Bronchial epithelial cell (primary cell): Measurements from ENCODE around the gene LCN1. TPM values are rescaled to one million over a fixed set of nuclear protein-coding genes. Genes with fewer than 3 reads are reported as not detected.

Source experiments
- DNase-seq: peaks from one replicate; pipeline ENCODE4 v3.0.0-alpha.2; 2010; ENCODE audit warnings: low read depth
- FAIRE-seq: peaks from 2 replicates; lab custom pipeline; 2011; peaks lifted over from hg19 to GRCh38; lab: Jason Lieb, UNC
- H3K27me3 ChIP-seq: 2 replicates; pipeline ENCODE4 v1.5.1; 2011; ENCODE audit warnings: low read length; ENCODE audit not compliant: control insufficient read depth, insufficient read depth
- H3K36me3 ChIP-seq: 2 replicates; pipeline ENCODE4 v1.5.1; 2011; ENCODE audit warnings: low read length; ENCODE audit not compliant: control insufficient read depth, insufficient read depth
- H3K4me3 ChIP-seq: 2 replicates; pipeline ENCODE4 v1.5.1; 2011; ENCODE audit warnings: mild to moderate bottlenecking, low read depth, low read length, control low read depth
- total RNA-seq: library from RNA; depleted of rRNA; stranded (reverse); fragments of >200 nt; gene quantifications from 2 replicates; pipeline ENCODE4 v1.2.1, GENCODE V29; 2014
- TF ChIP-seq, protein P1 (sequence below): IDR thresholded peaks from 2 replicates; pipeline ENCODE4 v1.5.1; 2011; ENCODE audit warnings: mild to moderate bottlenecking, moderate library complexity, low read length, control low read depth, inconsistent platforms; ENCODE audit not compliant: insufficient read depth, severe bottlenecking

The LCN1 gene
- total RNA-seq, 1 donor from 2014 or later = not detected

DNA sequence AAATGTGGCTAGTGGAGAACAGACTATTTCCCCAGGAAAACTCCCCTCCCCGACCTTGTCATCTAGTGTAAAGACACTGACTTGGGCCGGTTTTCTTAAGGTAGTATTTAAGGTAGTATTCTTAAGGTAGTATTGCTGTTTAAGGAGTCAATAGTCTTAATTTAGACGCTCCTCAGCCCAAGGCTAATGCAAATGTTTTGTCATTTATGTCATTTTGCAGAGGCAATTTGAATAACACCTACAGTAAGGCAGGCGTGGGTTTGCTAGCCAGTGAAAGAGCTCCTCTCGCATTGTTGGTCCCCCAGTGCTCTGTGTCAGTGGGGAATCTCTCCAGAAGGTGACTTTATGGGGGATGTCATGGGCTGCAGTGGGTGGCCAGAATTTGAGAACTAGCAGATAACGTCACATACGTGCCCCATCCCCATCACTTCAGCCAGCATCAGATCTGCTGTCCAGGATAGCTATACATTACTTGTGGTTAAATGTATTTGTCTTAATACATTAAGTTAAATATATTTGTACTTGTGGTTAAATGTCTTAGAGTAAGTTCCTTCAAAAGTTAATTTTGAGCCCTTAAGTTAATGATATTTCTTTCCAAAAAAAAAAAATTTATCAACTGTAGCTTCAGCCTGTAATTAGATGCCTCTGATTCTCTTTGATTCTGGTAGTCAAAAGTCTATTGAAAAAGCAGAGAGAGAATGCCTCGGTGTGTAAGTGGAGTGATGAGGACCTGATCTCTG lies 39.1 kb upstream of the LCN1 start:
- no peak for FAIRE-seq
- no peaks in the 10 kb centered on the region for H3K27me3 ChIP-seq
- H3K4me3 ChIP-seq = no peak overlapping the region
- no peak for DNase-seq
- TF ChIP-seq, protein P1, sequence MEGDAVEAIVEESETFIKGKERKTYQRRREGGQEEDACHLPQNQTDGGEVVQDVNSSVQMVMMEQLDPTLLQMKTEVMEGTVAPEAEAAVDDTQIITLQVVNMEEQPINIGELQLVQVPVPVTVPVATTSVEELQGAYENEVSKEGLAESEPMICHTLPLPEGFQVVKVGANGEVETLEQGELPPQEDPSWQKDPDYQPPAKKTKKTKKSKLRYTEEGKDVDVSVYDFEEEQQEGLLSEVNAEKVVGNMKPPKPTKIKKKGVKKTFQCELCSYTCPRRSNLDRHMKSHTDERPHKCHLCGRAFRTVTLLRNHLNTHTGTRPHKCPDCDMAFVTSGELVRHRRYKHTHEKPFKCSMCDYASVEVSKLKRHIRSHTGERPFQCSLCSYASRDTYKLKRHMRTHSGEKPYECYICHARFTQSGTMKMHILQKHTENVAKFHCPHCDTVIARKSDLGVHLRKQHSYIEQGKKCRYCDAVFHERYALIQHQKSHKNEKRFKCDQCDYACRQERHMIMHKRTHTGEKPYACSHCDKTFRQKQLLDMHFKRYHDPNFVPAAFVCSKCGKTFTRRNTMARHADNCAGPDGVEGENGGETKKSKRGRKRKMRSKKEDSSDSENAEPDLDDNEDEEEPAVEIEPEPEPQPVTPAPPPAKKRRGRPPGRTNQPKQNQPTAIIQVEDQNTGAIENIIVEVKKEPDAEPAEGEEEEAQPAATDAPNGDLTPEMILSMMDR = no peak
- peaks cover 3% of the 10 kb centered on the region for H3K36me3 ChIP-seq

DNA sequence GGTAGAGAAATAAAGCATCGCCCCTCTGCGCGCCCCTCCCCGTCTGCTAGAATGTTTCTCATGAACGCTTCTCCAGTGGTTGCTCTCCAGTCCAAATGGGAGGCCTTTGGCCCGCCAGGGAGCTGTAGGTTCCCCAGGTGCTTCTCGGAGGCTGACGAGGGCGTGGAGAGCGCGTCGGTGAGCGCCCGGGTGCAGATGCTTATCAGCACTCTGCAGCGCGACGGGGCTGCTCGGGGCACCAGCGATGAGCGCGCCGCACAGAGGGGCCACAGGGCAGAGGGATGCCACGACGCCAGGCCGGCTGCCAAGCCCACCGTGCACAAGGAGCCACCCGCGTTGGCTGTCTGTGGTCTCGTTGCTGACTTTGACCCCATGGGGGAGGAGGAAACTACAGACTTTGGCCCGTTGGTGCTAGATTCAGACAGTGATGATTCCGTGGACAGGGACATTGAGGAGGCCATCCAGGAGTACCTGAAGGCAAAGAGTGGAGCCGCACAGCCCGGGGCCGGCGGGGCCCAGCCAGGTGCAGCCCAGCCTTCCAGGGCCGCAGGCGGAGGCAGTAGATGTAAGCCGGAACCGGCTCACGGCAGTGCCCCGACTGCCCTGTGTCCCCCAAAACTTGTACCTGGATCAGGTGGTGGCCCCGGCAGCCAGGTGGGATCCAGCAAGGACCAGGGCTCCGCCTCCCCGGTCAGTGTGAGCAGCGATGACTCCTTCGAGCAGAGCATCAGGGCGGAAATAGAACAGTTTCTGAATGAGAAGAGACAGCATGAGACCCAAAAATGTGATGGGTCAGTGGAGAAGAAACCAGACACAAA lies 36.6 kb upstream of the LCN1 start:
- Histone ChIP-seq H3K36me3 (peaks cover 5% of the 10 kb centered on the region), H3K4me3 (no peak overlapping the region), H3K27me3 (no peaks in the 10 kb centered on the region)
- FAIRE-seq (no peak), DNase-seq (no peak)
- TF ChIP-seq, protein P1 = no peak

DNA sequence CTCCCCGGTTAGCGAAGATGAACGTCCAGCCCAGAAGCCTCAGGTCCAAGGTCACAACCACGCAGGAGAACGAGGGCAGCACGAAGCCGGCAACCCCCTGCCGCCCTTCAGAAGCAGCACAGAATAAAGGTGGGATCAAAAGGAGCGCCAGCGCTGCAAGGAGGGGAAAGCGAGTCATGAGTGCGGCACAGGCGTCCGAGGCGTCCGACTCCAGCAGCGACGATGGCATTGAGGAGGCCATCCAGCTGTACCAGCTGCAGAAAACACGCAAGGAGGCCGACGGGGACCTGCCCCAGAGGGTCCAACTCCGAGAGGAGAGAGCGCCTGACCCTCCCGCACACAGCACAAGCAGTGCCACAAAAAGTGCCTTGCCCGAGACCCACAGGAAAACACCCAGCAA lies 35.9 kb upstream of the LCN1 start:
- TF ChIP-seq, protein P1 = no peak
- DNase-seq (no peak), FAIRE-seq (no peak)
- no peaks in the 10 kb centered on the region for H3K27me3 ChIP-seq
- H3K36me3 ChIP-seq = peaks cover 5% of the 10 kb centered on the region
- H3K4me3 ChIP-seq = no peak overlapping the region

DNA sequence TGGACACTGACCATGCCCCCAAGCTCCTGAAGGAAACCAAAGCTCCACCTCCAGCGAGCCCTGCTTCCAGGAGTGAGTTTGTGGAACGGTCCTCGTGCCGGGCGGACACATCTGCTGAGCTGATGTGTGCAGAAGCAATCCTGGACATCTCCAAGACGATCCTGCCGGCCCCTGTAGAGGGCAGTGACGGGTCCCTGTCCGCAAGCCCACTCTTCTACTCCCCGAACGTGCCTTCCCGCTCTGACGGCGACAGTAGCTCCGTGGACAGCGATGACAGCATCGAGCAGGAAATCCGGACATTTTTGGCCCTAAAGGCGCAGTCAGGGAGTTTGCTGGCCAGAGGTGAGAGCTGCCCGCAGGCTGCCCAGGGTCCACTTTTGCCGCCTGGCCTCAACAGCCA lies 35.4 kb upstream of the LCN1 start:
- Histone ChIP-seq H3K27me3 (no peaks in the 10 kb centered on the region), H3K4me3 (no peak overlapping the region), H3K36me3 (peaks cover 5% of the 10 kb centered on the region)
- FAIRE-seq = no peak
- no peak for DNase-seq
- TF ChIP-seq, protein P1 = no peak

DNA sequence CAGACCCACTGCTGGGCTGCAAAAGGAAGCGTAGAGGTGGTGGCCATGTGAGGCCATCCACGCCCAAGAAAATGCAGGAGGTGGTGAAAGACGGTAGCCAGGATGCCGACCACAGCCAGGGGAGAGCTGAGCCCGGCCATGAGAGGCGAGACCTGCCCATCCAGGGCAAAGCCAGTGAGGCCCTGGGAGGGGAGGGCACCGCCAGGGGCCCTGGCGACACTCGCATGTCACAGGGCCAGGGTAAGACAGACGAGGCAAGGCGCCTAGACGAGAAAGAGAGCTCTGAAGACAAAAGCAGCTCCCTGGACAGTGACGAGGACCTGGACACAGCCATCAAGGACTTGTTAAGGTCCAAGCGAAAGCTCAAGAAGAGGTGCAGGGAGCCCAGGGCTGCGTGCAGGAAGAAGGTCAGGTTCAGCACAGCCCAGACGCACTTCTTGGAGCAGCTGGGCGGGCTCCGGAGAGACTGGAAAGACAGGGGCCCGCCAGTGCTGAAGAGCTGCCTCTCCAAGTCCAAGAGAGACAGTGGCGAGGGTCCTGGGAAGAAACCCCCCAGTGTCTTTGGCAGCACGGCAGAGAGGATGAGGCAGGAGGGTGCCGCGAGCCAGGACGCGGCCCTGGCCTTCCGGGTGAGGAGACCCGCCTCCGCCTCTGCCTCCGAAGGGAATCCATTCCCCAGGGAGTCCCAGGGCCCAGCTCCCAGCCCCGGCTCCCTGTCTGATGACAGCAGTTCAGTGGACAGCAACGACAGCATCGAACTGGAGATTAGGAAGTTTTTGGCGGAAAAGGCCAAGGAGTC lies 34.8 kb upstream of the LCN1 start:
- H3K36me3 ChIP-seq = peaks cover 5% of the 10 kb centered on the region
- no peak for DNase-seq
- no peak for FAIRE-seq
- no peaks in the 10 kb centered on the region for H3K27me3 ChIP-seq
- TF ChIP-seq, protein P1 = no peak
- H3K4me3 ChIP-seq = no peak overlapping the region
